Activated CD8-positive, alpha-beta memory T cell treated with anti-CD3 and anti-CD28 coated beads, Interleukin-2, amount 50 U/mL, for 4 hours (primary cell): ENCODE measurements around the gene CYSLTR2.
"Not testable (repeated sequence)": the region's sequence is repeated elsewhere in the genome, so short reads cannot be mapped to it uniquely, and the experiment has no call there.

Experiments
- DNase-seq: peaks from one replicate; pipeline ENCODE4 v3.0.0-alpha.2; 2020

The CYSLTR2 gene

DNA sequence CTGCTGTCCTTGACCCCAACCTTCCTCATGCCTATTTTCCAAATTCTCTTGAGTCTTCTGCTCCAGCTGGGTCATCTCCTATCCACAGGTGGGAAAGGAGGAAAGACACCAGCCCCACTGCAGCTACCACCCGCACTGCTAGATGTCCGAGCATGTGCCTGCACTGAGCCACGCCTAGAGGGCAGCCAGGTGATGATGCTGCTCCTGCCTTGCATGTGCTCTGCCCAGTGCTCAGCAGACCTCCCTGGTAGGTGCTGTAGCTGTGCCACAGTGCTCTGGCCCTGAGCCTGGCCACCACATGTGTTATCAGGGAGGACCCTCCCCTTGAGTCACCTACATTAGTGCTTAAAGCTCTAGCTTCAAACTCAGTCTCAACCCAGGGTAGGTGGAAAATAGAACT lies 6.9 kb upstream of the CYSLTR2 start:
- DNase-seq: no peak

DNA sequence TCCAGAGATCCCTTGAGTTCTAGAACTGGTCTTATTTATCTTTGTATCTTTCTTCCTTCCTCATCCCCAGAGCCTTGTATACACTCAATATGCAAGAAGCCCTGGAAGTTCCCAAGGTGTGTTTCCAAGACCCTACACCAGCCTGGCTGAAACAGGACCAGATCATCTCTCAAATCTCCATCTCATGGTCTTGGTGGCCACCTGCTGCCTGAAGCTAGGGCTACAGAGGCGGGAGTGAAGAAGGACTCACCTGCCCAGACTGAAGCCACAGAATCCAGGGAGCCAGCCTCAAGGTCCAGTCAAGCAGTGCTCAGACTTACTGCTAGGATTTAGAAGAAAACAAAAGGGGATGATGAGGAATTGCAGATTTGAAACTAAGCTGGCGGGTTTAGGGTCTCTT lies 6.1 kb upstream of the CYSLTR2 start:
- no peak for DNase-seq

DNA sequence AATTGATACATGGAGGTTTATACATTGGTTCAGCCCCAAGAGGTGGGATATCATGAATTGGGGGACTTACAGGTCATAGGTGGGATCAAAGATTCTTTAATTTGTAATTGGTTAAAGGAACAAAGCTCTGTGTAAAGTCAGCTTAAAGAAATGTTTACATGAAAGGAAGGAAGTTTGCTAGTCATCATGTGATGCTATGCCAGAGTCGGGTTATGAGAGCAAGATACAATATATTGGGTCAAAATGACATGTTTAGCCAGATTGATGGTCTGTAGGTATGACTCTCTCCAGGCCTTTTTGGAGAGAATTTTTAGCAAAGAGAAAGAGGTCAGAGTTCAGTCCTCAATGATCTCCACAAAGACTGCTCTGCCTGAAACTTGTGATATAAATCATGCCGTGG lies 5.3 kb upstream of the CYSLTR2 start:
- DNase-seq: no peak

DNA sequence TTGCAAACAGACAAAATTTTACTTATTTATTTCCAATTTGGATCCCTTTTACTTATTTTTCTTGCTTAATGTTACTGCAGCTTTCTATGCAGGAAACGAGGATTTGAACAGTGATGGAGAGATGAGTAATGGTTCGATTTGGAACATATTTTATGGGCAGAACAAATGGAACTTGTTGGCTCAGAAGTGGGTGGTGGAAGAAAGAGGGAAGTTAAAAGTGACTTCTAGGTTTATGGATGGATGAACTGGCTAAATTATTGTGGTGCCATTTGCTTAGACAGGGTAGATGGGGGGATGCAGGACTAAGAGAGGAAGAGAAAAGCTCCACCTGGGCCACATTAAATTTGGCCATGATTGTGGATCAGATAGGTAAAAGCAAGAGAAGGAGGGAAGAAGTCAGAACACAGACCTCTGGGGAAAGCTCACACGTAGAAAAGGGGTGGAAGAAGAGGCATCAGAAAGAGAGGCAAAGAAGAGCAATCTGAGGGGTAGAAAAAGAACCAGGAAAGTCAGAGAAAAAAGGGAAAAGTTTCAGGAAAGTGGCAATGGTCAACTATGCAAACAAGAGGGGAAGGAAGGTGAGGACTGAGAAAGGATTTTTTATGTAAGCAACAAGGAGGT lies 768 bp upstream of the CYSLTR2 start:
- DNase-seq: no peak

DNA sequence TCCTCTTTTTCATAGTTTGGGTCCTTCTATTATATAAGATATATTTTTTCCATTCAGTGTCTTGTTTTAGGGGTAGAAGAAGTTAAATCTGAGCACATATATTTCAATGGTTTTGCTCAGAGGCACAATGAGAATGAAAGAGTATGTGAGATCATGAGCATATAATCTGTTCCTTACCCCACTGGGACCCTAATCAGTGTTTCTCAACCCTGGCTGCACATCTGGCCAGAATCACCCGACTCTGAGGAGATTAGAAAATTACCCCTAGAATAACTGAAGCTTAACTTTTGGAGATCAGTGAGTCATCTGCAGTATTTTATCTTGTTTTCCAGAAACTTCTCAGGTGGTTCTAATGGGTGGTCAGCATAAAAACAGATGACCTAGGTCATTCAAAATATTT lies 782 bp downstream of the CYSLTR2 start:
- DNase-seq: no peak

DNA sequence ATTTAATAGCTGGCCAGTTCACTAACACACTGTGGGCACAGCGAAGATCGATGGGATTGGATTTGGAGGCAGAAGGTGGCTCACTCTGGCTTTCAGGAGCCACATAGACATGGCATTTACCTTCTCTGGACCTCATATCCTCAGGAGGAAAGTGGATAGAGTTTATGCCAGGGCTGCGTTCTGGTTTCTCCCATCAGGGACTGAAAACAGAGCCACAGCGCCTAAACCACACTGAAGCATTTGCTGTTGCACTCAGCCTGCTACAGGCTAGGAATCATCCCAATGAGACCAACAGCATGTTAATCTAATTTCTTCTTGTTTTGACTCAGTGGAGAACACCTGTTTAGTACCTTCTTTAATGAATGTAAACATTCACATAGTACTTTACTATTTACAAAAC lies 1.6 kb downstream of the CYSLTR2 start:
- DNase-seq: no peak

DNA sequence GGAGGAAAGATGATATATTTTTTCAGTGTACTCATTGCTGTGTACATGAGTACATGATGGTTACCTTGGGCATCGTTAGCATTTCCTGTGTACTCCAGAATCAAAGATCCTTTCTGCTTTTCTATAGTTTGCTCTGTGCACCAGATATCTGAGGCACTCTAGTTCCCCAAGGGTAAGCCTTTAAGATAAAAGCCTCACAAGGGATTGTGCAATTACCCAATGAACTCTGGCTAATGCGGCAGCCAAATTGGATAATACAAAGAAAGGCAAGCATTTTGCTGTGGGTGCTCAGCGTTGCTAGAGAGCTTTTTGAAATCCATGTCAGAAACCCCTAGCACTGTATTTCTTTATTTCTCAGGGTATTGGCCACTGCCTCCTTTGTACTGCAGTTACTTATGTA lies 2.9 kb downstream of the CYSLTR2 start:
- no peak for DNase-seq

DNA sequence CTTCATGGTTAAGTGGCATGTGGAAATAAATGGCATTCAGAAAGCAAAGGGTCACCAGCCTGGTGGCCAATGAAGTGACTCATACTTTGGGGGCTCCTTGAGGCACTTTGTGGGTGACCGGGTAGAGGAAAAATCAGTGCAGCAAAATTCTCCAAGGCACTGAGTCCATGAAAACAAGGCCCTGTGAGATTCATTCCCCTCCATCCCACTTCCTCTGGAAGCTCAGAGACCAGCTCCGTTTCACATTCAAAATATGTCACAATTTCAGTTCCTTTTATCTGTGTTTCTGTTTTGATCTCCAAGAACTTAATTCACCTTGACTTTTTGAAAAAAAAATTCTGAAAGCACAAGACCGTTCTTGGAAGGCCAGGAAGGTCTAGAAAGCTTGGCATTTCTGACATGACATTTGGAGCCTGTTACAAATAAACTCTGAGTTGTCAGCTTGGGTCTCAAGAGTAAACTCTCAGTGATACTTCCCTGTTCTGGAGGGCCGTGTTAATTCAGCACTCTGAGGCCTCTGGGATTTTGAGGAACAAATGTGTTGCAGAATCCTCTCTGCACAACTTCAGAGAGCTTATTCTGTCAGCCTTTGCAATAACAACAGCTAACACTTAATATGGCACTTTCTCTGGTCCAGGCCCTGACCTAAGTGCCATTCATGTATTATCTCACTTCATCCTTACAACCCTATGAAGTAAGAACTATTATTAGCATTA lies 6.8 kb downstream of the CYSLTR2 start:
- no peak for DNase-seq

DNA sequence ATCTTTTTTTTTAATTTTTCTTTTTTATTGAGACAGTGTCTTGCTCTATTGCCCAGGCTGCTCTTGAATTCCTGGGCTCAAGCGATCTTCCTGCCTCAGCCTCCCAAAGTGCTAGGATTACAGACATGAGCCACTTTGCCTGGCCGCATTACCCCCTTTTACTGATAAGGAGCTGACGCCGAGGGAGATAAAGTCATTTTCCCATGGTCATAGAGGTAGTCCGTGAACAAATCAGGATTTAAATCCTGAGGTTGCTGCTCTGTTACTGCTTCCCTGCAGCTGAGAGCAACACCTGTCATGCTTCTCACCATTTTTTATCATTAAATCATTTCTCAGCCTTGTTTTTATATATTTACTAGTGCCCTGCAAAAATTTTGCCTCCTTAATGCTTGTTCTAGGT lies 7.4 kb downstream of the CYSLTR2 start:
- DNase-seq: no peak

DNA sequence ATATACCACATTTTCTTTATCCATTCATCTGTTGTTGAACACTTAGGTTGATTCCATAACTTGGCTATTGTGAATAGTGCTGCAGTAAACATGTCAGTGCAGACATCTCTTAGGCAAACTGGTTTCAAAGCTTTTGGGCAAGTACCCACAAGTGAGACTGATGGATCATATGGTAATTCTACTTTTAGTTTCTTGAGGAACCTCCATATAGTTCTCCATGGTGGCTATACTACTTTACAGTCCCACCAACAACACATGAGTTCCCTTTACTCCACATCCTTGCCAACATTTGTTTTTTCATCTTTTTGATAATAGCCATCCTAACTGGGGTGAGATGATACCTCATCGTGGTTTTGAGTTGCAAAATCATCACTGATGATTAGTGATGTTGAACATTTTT lies 8.5 kb downstream of the CYSLTR2 start:
- no peak for DNase-seq

DNA sequence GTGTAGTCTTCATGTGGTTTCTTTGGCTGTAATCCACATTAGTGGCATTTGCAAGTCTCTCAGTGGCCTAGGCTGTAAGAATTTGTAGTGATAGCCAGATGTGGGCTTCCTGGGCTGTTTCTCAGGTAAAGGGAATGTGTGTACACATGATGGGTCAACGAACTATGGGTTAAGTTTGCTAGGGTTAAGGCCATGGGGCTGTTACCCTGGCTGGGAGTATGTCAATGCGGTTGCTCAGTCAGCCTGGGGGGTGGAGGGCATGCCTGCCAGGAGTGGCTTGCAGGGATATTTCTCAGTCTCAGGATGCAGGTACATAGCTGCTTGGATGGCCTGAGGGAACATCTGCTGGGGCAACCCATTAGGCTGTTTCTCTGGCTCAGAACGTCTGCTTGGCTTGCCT lies 13.4 kb downstream of the CYSLTR2 start:
- DNase-seq: no peak

DNA sequence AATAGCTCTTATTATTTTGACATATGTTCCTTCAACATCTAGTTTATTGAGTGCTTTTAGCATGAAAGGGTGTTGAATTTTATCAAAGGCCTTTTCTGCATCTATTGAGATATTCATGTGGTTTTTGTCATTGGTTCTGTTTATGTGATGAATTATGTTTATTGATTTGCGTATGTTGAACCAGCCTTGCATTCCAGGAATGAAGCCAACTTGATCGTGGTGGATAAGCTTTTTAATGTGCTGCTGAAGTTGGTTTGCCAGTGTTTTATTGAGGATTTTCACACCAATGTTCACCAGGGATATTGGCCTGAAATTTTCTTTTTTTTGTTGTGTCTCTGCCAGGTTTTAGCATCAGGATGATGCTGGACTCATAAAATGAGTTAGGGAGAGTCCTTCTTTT lies 17.7 kb downstream of the CYSLTR2 start:
- DNase-seq: not testable (repeated sequence)

DNA sequence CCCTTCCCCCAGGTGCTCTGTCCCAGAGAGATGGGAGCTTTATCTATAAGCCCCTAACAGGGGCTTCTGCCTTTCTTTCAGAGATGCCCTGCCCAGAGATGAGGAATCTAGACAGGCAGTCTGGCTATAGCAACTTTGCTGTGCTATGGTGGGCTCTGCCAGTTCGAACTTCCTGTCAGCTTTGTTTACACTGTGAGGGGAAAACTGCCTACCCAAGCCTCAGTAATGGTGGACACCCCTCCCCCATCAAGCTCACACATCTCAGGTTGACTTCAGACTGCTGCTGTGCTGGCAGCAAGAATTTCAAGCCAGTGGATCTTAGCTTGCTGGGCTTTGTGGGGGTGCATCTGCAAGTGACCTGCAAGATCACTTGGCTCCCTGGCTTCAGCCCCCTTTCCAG lies 21.5 kb downstream of the CYSLTR2 start:
- no peak for DNase-seq

DNA sequence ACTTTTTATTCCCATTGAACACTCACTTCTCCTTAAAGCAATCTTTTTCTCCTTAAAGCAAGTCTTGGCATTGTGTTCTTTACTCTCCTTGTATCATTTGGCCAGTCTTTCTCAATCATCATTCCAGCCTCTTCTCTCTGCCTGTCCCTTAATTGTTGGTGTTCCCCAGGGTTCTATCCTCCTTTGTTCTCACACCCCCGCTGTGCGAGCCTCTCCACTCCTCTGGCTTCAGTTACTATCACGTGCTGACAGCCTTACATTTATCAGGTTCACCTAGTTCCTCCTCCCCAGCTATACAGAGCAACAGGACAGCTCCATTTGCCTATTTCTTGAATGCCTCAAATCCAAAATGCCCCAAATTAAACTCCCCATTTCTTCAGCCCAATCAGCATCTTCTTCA lies 24.6 kb downstream of the CYSLTR2 start:
- no peak for DNase-seq

DNA sequence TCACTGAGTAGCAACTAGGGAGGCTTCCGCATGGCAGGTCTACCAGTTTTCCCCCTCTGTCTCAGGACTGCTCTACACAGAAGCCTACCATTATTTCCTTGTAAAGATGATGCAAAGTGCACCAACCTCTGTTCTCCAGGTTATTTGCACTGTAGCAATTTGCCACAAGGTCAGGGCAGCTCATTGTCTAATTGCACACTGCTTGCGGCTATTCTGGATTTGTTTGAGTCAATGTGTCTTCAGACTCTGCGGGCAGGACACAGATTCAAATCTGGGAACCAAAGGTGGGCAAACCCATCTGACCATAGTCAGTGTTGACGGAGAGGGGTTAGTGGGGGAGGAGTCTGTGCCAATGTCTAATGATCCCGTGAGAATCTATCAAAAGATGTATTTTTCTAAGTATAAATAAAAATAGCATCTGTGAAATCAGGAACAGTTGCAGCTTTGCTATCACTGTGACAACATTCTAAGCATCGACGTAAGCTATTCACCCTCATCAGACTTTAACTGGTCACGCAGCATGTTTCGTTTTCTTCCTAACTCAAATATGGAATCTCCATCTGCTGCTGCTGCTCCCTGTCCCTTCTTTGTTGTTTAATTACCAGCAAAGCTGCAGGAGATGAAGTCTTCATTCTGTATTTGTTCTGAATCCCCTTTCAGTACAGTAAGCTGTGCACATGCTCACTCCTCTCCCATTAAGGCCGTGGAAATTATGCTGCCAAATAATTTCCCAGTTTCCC lies 26.4 kb downstream of the CYSLTR2 start:
- DNase-seq: no peak

DNA sequence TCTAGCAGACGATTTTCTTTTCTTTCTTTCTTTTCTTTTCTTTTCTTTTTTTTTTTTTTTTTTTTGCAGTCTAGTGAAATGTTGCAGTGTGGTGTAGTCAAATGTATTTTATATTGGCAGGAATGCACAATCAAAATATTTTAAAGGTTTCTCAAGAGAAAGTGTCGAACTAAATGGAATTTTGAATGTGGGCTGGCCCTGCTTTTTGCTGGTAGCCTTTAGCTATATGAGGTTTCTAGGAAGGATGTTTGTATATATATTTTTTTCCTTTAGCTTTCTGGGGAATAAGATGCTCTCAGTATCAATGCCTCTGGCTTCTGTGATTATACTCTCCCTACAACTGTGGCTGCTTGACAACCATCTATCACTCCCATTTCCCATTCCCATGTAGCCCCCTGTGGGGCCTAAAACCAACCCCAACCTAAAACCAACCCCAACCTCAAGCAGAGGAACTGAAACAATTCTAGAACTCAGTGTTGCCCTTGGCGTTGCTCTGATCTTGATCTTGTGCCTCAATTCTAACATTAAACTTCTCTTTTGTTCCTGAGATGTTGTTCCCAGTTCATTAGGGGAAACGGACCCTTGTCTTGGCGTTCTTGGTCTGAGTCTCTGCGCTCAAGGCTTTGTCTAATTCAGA lies 27.1 kb downstream of the CYSLTR2 start:
- no peak for DNase-seq

DNA sequence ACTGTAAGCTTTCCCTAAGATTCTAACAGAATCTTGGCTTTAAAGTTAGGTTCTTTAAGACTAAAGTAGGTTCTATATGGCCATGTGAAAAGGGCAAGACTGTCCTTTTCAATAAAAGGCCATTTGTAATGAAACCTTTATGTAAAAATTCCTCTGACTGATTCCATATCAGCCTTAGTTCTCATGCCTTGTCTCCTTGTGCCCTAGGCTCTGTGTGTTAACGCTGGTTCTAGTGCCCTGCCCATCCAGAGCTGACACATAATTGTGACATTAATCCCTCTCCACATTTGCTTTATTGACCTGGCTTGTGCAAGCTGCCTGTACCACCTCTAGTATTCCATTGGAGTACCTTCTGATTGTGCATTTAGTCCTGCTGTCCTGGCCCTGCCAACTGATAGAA lies 28.2 kb downstream of the CYSLTR2 start:
- no peak for DNase-seq

DNA sequence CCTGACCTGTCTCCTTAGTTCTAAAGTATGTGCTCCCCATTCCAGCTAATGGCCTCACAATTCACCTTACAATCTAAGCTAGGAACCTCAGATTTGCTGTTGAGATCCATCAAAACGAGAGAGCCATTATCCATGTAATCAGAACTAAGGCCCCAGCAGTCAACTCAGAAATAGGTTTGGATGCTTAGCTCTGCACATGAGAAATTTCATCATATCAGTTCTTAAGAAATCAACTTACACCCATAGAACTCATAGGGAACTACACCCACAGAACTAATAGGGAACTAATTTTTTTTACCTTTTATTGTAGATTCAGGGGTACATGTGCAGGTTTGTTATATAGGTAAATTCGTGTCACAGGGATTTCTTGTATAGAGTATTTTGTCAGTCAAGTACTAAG lies 28.7 kb downstream of the CYSLTR2 start:
- DNase-seq: no peak

DNA sequence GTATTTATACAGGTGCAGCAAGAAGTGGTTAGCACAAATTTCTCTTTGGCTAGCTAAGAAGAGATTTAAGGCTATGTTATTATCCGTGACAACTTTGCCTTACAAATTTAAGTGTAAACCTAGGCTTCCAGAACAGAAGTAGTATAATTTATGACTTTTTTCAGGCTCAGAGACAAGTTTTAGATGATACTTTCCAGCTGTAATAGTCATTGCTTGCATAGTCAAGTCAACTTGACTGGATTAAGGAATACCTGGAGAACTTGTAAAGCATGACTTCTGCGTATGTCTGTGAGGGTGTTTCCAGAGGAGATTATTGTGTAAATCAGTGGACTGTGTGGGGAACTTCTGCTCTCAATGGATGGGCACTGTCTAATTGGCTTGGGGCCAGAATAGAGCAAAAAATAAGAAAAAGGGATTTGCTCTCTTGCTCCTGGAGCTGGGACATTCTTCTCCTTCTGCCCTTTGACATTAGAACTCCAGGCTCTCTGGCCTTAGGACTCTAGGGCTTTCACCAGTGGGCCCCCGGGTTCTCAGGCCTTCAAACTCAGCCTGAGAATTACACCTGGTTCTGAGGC lies 33.0 kb downstream of the CYSLTR2 start:
- DNase-seq: no peak

DNA sequence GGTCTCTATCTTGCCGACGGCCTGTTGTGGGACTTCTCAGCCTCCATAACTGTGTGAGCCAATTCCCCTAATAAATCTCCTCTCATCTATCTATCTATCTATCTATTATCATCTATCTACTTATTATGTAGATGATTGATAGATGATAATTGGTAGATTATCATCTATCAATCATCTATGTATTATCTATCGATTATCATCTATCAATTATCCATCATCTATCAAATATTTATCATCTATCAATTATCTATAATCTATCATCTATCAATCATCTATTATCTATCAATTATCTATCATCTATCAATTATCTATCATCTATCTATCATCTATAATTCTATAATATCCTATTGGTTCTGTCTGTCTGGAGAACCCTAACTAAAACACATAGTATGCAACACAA lies 33.5 kb downstream of the CYSLTR2 start:
- no peak for DNase-seq

DNA sequence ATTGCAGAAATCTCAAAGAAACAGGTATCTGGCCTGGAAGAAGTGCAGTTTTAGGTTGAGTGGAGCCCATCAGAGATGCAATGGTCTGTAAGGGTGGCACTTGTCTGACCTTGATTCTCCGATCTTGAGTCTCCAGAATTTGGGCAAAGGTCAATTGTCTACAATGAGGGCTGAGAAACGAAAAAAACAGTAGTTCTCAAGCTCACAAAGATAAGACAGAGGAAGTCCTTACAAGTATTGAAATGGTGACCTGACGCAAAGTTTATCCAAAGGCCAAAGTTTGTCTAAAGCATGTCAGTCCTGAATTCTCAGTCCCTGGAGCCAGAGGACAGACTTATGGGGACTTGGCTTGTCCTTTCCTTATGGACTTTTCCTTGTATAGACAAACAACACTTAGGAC lies 40.3 kb downstream of the CYSLTR2 start:
- no peak for DNase-seq

DNA sequence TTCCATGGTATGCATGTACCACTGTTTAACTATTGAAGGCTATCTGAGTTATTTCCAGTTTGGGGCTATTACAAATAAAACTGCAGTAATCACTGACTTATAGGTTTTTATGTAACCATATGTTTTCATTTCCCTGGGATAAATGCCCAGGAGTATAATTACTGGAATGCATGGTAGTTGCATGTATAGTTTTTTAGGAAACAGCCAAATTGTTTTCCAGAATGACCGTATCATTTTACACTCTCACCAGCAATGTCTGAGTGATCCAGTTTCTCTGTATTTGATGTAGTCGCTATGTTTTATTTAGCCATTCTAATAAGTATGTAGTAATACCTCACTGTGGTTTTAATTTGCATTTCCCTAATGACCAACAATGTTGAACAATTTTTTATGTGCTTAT lies 42.0 kb downstream of the CYSLTR2 start:
- DNase-seq: no peak

DNA sequence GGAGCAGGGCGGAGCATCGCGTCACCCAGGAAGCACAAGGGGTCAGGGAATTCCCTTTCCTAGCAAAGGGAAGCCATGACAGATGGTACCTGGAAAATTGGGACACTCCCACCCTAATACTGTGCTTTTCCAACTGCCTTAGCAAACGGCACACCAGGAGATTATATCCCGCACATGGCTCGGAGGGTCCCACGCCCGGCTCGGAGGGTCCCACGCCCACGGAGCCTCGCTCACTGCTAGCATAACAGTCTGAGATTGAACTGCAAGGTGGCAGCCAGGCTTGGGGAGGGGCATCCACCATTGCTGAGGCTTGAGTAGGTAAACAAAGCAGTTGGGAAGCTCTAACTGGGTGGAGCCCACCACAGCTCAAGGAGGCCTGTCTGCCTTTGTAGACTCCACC lies 42.9 kb downstream of the CYSLTR2 start:
- DNase-seq: not testable (repeated sequence)

DNA sequence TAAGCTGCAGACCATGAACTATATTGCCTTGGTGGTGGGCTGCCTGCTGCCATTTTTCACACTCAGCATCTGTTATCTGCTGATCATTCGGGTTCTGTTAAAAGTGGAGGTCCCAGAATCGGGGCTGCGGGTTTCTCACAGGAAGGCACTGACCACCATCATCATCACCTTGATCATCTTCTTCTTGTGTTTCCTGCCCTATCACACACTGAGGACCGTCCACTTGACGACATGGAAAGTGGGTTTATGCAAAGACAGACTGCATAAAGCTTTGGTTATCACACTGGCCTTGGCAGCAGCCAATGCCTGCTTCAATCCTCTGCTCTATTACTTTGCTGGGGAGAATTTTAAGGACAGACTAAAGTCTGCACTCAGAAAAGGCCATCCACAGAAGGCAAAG lies 53.7 kb downstream of the CYSLTR2 start:
- no peak for DNase-seq
